ENCODE measurements around the gene THSD7B. TPM values are rescaled to one million over a fixed set of nuclear protein-coding genes. Genes with fewer than 3 reads are reported as not detected.

Gene THSD7B
- total and polyA plus RNA-seq, 2 of the 8 experiments (the other 6 are each of a cell fraction or from before 2014, with no cell fraction given) = 0.60 to 2.9 TPM

- TF ChIP-seq CHD7 (IDR thresholded peaks at IDR 0.05; ENCODE audit: insufficient replicate concordance, low read length) = no peak
- TF ChIP-seq ATF3 (IDR thresholded peaks at IDR 0.05; ENCODE audit: insufficient read depth, low read depth, low read length) = no peak
- no peak for TF ChIP-seq BRCA1 (IDR thresholded peaks at IDR 0.05; ENCODE audit: low read depth, low read length)
- no peak for TF ChIP-seq PHF8 (conservative IDR thresholded peaks at IDR 0.05; ENCODE audit: low read depth, low read length)
- TF ChIP-seq ATF2 (IDR thresholded peaks at IDR 0.05; ENCODE audit: low read length) = no peak
- TF ChIP-seq E2F6 (IDR thresholded peaks at IDR 0.05) = no peak
- no peak for TF ChIP-seq SP4 (IDR thresholded peaks at IDR 0.05; ENCODE audit: low read length)
- no peak for TF ChIP-seq TAF7 (optimal IDR thresholded peaks at IDR 0.05; ENCODE audit: borderline replicate concordance, low read depth, low read length)
- no peak for TF ChIP-seq POLR2A (IDR thresholded peaks at IDR 0.05; ENCODE audit: control extremely low read depth in 1 of 2, low read depth in 2 of 2, low read length in 2 of 2)
These were observed 689.5 kb downstream of the THSD7B start (continued) for GRCh38 chr2:137454886-137455285.
